Measurements from ENCODE around the gene PMCH.
"Not testable (repeated sequence)": the region's sequence is repeated elsewhere in the genome, so short reads cannot be mapped to it uniquely, and the experiment has no call there.

Gene PMCH, protein sequence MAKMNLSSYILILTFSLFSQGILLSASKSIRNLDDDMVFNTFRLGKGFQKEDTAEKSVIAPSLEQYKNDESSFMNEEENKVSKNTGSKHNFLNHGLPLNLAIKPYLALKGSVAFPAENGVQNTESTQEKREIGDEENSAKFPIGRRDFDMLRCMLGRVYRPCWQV

DNA sequence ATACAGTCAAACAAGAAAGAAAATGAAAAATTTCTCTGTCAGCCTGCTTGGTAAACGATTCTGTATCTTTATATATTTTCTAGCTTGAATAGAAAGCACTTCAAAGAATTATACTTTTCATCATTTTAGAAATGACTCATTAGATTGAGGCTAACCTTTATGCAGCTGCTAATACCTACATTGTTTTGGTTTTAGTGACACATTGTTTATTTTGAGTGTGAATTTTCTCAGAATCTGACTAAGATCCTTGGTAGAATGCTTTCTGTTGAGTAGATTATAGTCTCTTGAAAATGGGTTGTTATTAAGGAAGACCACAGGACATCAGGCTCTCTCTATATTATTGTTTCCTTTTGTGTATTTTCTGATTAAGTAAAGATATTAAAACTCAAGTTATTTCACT lies at the start of gene PMCH:
PMCH (minus strand) TSS at position 45 of the 400 bp plus-strand sequence. CDS start 63 bp downstream, outside the sequence.
- no peak for DNase-seq

DNA sequence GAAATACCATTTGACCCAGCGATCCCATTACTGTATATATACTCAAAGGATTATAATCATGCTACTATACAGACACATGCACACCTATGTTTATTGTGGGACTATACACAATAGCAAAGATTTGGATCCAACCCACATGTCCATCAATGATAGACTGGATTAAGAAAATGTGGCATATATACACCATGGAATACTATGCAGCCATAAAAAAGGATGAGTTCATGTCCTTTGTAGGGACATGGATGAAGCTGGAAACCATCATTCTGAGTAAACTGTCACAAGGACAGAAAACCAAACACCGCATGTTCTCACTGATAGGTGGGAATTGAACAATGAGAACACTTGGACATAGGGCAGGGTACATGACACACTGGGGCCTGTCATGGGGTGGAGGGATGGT lies 43.2 kb upstream of the PMCH start:
- DNase-seq = not testable (repeated sequence)

GRCh38 chr12:102234599-102234998 lies 37.0 kb upstream of the PMCH start:
- no peak for DNase-seq

GRCh38 chr12:102232446-102232845 lies 34.8 kb upstream of the PMCH start:
- DNase-seq = no peak

- no peak for DNase-seq
Measured at GRCh38 chr12:102232036-102232435, 34.4 kb upstream of the PMCH start.

GRCh38 chr12:102227954-102228353 lies 30.3 kb upstream of the PMCH start:
- no peak for DNase-seq

DNA sequence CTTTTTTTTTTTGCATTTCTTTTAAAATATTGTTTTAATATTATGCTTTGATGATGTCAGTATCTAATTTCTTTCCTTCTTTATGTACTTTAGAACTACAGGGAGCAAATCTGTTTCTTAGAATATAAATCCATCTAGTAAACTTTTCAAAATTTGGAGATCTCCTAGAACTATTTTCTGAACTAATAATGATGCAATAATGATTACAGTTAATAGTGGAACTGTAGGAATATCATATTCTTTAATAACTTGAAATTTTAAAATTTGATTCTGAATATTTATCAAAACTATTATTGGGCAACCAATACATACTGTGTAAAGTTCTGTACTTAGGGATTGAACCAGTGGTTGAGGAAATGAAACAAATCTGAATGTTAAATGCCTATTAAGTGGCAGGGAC lies 23.1 kb upstream of the PMCH start:
- no peak for DNase-seq

- no peak for DNase-seq
Measured at GRCh38 chr12:102215992-102216691, 18.5 kb upstream of the PMCH start.

- no peak for DNase-seq
Measured at GRCh38 chr12:102204025-102204424, 6.4 kb upstream of the PMCH start.

DNA sequence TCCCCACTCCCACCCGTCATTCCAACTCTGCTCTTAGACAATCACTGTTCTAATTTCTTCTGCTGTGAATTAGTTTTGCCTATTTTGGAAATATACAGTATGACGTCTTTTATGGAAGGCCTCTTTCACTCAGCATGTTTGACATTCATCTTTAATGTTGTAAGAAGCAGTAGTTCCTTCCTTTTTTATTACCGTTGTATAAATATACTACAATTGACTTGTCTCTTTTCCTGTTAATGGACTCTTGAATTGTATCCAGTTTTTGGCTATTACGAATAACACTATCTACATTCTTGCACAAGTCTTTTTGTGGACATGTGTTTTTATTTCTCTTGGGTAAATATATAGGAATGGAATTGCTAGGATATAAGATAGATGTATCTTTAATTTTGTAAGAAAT lies 4.9 kb upstream of the PMCH start:
- no peak for DNase-seq

- no peak for DNase-seq
Measured at GRCh38 chr12:102201436-102202061, 3.9 kb upstream of the PMCH start.

- no peak for DNase-seq
Measured at GRCh38 chr12:102195826-102196225, 1.8 kb downstream of the PMCH start.

GRCh38 chr12:102182635-102183034 lies 15.0 kb downstream of the PMCH start:
- DNase-seq = no peak

- no peak for DNase-seq
Measured at GRCh38 chr12:102174761-102175160, 22.9 kb downstream of the PMCH start.

DNA sequence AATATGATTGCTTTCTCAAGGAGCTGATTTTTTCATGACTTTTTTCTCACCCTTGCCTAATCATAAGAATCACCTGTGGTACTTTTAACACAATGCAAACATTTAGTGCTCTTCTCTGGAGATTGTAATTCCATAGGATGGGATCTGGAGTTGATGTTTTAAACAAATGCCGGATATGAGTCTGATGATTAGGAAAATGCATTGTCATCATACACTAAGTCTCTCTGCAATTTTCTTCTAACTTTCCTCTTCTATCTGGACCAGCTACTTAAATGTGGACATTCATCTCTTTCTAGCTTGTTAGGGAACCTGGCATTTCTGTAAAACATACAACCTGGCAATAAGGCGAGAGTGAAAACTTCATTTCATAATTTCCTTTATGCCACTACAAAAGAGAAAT lies 23.5 kb downstream of the PMCH start:
- no peak for DNase-seq

- DNase-seq = no peak
Measured at GRCh38 chr12:102172436-102172835, 25.2 kb downstream of the PMCH start.

DNA sequence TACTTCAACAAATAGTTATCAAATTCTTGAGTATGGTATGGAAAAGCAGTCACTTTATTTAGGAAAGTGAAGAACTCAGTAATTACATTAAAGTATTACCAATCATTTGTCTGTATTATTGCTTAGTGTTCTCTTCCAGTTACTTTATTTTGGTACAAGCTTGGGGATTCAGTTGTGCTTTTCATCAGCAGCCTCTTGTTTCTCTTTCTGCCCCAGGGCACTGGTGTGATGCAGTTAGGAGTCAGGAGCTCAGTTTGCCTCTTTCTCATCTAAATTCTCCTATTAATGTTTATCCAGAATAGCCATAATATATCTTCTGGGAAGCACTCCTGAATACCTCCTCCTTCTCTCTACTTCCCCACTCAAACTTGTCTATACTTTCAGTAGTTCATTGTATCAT lies 25.7 kb downstream of the PMCH start:
- DNase-seq = no peak

DNA sequence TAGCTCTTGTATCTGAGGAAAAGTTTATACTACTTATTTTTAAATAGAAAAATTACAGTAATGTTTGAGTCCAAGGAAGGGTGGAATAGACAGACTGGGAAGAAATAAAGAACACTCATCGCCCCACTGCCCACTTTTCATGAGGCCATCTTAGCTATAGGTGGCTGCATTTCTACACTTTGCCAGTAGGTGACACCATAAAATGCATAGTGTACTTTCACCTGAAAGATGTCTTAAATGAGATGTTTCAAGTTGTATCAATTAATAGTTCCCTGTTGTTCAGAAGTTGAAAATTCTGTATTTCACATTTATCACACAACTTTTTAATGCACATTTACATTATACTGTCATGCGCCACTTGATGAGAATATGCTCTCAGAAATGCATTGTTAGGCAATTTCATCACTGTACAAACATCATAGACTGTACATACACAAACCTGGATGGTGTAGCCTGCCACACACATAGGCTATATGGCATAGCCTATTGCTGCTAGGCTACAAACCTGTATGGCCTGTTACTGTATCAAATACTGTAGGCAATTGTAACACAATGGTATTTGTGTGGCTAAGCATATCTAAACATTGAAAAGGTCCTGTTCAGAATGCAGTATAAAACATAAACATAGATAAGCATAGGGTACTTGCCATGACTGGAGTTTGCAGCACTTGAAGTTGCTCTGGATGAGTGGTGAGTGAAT lies 27.6 kb downstream of the PMCH start:
- no peak for DNase-seq

- no peak for DNase-seq
Measured at GRCh38 chr12:102167821-102168604, 29.6 kb downstream of the PMCH start.

DNA sequence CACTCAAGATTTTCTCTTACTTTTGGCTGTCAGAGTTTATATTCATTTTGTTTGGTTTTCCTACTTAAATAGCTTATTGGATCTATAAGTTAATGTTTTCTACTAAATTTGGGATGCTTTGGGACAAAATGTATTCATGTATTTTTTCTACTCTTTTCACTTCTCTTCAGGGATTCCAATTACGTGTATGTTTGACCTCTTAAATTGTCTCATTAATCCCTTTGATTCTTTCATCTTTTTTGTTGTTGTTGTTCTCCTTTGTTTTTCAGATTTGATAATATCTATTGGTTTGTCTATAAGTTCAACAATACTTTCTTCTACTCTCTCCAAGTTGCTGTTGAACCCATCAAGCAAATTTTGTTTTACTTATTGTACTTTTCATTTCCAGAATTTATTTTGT lies 34.2 kb downstream of the PMCH start:
- DNase-seq = no peak

- not testable (repeated sequence) for DNase-seq
Measured at GRCh38 chr12:102155206-102155605, 42.4 kb downstream of the PMCH start.

DNA sequence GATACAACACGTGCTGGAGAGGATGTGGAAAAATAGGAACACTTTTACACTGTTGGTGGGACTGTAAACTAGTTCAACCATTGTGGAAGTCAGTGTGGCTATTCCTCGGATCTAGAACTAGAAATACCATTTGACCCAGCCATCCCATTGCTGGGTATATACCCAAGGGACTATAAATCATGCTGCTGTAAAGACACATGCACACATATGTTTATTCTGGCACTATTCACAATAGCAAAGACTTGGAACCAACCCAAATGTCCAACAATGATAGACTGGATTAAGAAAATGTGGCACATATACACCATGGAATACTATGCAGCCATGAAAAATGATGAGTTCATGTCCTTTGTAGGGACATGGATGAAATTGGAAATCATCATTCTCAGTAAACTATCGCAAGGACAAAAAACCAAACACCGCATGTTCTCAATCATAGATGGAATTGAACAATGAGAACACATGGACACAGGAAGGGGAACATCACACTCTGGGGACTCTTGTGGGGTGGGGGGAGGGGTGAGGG lies 50.5 kb downstream of the PMCH start:
- not testable (repeated sequence) for DNase-seq
